NOMO-1 treated with DMSO at 0.1 percent for 48 hours (cell line): ENCODE measurements around the gene NDUFV3.
"Not testable (repeated sequence)": the region's sequence is repeated elsewhere in the genome, so short reads cannot be mapped to it uniquely, and the experiment has no call there.

Source experiments
- DNase-seq: peaks from one replicate; lab custom pipeline; 2025; ENCODE audit not compliant: unreplicated experiment; lab: John Stamatoyannopoulos, UW

NDUFV3 gene

DNA sequence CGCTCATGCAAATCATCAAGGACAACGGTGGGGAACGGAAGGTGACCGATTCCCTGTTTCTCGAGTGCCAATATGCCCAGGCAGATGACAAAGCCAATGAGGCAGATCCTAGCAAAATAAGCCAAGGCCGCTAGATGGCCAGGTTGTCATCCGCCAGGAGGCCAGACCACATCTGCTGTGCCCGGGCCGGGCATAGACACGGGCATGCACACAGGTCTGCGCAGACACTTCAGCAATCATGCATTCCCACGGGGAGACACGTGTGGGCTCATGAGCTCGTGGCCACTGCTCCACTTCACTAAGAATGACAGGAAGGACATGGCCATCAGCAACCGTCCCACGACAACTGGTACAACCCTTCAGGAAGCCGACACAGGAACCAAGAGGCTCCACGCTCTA is 37.2 kb upstream of the NDUFV3 start:
- DNase-seq = no peak

DNA sequence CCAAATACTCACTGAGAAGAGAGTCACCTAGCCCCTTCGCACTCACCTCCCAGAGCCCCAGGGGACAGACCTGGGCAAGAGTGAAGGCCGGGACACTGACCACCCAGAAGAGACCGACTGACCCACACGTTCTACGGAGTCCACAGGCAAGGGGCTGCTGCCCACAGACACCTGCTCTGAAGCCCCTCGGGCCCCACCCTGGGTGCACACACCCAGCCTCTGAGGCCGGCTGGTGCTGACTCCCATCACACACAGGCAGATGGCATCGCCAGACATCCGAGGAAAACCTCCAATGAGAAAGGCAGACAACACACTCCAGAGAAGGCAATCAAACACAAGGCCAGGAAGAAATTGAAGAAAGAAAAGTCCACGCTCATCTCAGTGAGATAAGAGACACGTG is 35.9 kb upstream of the NDUFV3 start:
- no peak for DNase-seq

DNA sequence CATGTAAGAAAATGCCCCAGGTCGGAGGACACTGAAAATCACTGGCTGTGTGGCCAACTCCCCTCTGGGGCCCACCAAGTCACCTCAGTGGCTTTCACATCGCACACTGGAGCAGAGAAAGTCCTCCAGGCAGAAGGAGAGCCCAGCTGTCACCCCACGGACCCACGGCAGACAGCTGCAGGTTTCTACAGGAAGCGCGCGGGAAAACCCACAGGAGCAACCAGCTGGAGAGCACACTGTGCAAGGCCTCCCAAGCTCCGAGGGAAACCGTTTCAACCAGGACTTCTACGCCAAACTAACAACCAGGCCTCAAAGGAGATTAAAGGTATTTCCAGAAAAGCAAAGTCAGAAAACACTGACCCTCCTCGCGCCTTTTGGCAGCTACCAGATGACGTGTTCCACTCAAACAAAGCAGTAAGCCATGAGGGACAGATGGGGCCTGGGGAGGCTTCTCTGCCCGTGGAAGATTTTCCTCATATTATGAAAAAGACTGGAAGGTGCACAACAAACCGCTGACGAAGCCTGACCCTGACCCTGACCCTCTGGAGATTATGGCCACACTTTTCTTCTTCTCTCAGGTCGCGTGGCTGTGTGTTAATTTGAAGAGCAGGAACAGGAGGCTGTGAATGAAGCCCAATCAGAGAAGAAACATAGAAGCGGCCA is 34.8 kb upstream of the NDUFV3 start:
- no peak for DNase-seq

DNA sequence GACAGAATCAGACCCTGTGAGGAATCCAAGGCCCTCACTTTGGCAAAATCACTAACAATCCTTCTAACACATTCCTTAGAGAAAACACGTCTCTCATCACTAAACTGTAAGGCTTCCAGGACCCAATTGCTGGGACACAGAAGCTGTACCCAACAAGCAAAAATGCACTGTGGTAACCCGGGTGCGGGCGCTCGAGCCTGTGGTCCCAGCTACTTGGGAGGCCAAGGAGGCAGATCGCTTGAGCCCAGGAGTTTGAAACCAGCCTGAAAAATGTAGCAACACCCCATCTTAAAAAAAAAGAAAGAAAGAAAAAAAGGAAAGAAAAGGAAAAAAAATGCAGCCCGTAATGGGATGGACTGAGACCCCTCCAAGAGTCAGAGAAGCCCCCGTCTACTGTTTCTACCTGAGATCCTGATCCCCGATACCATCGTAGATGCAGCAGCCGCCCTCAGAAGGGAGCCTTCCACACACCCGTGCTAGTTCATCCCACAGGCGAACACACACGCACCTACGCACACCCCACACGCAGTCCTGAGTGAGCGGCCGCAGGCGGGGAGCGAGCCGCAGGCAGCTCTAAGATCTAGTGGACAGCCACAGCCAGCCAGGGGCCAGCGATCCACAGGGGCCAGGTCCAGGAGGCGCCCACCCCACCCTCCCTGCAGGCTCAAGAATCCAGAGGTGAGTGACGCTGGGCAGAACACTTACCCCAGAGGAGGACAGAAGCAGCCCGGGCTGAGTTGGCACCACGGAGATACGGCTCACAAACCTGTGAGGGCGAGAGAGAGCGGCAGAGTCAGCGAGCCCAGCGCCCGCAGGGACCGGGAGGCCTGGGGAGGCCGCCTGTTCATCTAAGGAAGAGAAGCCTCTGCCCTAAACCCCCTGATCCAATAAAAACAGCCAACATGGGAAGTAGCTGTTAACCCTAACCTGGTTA is 33.9 kb upstream of the NDUFV3 start:
- DNase-seq = no peak

DNA sequence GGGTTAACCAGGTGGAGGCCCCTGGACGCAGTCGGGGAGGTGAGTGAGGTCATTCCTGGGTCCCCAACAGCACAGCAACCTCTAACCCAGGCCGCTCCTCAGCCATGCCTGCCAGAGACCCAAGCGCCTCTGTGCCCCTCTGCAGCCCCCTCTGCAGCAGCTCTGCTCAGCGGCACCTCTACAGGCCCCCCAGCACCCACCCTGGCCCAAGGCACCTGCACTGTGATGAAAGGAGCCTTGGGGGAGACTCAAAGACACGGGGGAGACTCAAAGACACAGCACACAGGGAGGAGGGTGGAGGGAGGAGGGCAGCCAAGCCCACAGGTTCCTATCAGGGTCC is 33.2 kb upstream of the NDUFV3 start:
- no peak for DNase-seq

DNA sequence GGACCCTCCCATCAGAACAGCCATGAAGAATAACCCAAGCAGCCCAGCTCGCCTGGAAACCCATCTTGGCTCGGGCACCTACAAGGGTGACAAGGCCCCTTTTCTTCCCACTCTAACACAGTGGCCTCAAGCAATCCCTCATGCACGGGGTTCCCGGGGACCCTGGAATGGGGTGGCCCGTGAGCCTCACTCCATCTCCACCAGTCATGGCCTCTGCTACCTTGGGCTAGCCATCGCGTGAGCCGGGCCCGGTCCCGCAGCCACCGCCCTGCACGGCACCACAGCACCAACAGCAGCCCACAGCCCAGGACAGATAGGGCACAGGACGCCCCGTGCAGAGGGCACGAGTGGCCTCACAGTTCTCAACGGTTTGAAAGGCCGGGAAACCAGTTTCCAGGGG is 32.8 kb upstream of the NDUFV3 start:
- DNase-seq = no peak

DNA sequence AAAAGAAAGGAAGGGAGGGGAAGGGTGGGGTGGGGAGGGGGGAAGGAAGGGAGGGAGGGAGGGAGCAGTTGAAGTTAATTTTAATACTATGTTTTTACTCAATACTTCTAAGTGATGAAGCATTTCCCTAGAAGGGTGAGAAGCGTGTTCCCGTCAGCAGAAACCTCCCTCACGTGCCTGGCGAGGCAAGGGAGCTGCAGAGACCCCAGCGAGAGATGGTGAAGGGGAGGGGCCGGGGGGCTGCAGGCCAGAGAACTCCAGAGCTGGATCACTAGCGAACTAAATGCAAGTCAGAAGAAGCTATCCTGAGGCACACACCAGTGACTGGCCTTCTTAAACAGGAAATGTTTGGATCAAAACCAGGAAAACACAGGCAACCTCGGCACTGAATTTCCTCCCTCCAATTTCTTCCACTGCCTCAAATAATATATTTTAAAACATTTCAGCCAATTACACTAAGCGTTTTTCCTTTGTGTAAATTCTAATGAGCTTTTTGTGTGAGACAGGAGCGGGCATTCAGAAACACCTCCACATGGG is 31.7 kb upstream of the NDUFV3 start:
- DNase-seq = no peak

DNA sequence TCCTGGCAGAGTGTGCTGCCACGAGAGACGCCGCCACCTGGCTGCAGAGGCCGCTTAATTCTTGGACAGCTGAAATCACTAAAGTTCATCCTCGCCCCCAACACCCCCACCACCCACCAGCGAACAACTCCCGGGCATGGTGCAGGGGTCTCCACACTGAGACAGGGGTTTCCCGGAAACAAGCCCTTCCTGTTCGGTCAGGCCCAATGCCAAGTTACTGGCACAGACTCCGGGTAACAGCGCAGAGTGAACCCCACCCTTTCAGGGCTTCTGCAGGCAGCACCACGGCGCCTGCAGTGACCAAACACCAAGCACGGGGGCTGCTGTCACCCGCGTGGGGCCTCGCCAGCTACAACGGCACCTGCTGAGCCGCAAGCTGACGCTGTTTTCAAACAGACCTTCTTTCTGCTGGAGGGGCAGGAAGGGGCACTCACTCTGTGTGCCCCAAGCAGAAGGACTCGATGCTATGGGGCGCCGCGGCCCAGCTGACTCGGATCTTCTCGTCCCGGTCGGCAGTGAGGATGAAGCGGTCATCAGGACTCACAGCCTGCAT is 31.2 kb upstream of the NDUFV3 start:
- no peak for DNase-seq

GRCh38 chr21:42862774-42863503 is 30.2 kb upstream of the NDUFV3 start:
- DNase-seq = no peak

GRCh38 chr21:42863504-42863870 is 29.6 kb upstream of the NDUFV3 start:
- no peak for DNase-seq

DNA sequence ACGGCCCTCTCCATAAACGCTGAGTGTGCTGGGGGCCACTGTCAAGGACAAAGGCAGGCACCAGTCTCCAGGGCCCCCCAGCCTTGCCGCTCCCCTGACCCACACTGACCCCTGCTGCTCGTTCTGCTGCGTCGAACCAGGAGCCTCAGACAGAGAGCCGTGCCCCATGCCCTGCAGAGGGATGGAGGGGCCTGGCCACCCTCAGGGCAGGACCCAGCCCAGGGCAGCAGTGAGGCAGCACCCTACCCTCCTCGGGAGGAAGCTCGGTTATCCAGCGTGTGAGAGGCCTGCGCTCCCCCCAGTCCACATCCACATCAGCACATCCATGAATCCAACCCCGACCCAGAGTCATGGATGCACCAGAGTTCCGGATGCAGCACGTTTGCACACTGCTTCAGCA is 28.8 kb upstream of the NDUFV3 start:
- no peak for DNase-seq

GRCh38 chr21:42864815-42865775 is 28.0 kb upstream of the NDUFV3 start:
- DNase-seq = no peak

DNA sequence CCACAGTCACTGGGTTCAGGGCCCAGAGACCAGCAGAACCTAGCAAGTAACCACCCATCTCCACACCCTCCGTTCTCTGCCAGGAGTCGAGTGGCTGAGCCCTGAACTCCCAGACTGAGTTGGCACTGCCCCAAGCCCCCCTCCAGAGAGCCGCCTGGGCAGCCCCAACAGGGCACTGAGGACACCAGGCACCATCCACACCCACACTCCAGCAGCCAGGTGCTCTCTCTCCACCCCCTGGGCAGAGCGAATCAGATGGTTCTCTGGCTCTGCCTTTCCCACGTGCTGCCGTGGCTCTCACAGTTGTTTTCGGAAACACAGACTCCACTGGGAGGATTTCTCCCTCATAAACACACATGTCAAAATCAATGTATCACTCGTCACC is 27.3 kb upstream of the NDUFV3 start:
- DNase-seq = no peak

DNA sequence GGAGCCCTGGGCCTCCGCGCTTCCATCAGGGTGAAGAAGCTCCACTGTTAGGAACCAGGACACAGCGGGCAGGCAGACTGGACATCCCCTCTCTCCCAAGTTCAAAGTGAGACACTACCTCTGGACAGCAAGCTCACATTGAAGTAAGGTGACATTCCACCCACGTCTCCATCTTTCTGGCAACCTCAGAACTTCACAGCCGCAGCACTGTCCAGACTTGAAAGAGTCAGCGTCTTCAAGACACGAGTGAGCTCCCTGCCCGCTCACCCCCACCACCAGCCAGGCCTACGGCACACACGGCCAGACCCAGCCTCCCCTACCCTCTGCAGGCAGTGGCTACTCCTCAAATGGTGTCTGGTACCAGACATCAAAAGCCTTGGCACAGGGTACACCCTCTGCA is 24.9 kb upstream of the NDUFV3 start:
- no peak for DNase-seq

GRCh38 chr21:42873096-42873495 is 20.0 kb upstream of the NDUFV3 start:
- no peak for DNase-seq

DNA sequence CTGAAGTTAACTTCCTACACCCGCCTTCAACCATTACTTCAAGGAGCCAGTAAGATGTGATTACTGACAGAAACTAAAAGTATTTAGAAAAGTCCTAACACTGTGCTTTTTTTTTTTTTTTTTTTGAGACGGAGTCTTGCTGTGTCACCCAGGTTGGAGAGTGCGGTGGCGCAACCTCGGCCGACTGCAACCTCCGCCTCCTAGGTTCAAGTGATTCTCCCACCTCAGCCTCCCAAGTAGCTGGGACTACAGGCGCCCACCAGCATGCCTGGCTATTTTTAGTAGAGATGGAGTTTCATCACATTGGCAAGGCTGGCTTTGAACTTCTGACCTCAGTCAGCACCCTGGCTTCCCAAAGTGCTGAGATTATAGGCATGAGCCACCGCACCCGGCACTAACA is 17.3 kb upstream of the NDUFV3 start:
- not testable (repeated sequence) for DNase-seq

DNA sequence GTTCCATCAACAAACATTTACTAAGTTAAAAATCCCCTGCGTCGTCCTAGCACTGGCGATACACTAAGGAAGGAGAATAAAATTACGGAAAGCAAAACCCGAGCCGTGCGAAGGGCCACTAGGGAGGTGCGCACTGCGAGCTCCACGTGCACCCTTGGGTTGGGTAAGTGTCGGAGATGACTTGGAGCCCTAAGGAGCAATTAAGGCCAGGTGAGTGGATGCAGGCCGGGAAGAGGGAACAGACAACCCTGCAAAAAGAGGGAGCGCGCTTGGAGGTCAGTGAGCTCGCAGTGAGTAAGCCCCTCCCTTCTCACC is 14.5 kb upstream of the NDUFV3 start:
- DNase-seq = no peak

DNA sequence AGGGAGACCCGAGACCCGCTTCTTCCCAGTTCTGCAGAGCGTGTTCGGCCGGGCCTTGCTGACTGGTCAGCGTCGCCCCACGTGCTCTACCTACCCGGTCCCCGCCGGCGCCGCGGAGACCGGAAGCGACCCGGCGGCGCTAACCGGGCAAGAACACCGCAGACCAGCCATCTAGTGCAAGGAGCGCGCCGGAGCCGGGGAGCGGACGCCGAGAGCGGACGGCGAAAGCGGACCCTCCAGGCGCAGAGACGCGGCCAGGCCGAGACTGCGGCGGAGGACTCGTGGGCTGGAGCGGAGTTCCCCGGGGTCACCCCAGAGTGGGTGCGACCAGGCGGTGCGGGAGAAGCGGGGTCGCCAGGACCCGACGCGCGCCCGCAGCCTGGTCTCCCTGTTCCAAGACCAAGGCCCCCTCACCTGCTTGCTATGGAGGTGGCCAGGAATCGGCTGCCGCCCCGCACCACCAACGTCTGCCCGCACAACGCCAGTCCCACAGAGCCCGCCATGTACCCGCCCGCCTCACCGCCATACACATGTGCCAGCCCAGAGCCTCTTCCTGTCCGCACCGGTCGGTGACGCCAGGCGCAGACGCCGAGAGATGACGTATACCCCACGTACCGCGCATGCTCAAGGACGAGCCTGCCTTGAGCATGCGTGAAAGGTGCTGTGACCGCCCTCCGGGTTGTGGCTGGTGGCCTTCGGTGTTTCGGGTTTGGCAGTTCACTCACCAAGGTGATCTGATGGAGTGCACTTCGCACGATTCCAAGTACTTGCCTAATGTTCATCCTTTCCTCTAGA is 13.9 kb upstream of the NDUFV3 start, which contains the start of gene WDR4:
Gene WDR4 (minus strand): TSS at position 547 of the 795 bp plus-strand sequence. CDS start 44 bp downstream, at position 503.
- peak; percentile 94 for DNase-seq

DNA sequence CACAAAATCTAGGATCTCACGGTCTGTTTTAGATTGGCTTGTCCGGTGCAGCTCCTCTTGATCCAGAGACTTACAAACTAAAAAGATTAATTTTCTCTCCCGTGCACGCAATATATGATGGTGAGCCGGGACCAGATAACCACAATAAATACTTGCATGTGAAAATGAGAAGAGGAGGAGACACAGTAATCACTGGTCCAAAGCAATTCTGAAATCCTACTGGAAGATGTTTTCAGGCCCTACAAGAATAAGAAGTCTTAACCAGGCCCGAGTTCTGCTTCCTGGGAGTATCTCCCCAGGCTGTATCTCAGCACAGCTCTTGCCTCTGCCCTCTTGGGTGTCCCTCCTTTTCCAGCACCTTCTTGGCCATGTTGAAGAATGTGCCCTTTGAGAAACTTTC is 12.8 kb upstream of the NDUFV3 start:
- no peak for DNase-seq

DNA sequence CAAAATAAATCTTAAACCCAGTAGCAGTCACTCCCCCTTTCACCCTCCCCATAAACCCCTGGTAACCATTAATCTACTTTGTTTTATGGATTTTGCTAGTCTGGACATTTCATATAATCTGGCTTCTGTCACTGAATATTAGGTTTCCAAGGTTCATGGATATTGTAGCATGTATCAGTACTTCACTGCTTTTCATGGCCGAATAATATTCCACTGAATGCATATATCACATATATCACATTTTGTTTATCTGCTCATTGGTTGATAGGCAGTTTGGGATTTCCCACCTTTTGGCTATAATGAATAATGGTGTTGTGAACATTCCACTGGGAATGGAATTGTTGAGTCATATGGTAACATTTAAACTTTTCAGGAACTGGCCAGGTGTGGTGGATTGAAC is 9.2 kb upstream of the NDUFV3 start:
- no peak for DNase-seq
